PC-3 (cell line): ENCODE data around the gene EXOSC6.

ENCODE experiments used
- EZH2 ChIP-seq: fragments of 300-600 bp; sonication (generic); IDR thresholded peaks from one replicate; pipeline ENCODE4 v1.6.1; 2017; ENCODE audit warnings: antibody characterized with exemption, mild to moderate bottlenecking, low read length; ENCODE audit not compliant: unreplicated experiment
- EZH2phosphoT487 ChIP-seq: fragments of 300-600 bp; sonication (generic); IDR thresholded peaks from 2 replicates; pipeline ENCODE4 v1.6.1; 2018; ENCODE audit warnings: mild to moderate bottlenecking, antibody characterized with exemption, low read length, borderline replicate concordance
- TF ChIP-seq, protein P1 (sequence below): fragments of 300-600 bp; sonication (generic); conservative IDR thresholded peaks from 2 replicates; pipeline ENCODE4 v1.5.1; 2017; ENCODE audit warnings: antibody characterized with exemption, low read depth, mild to moderate bottlenecking, low read length

DNA sequence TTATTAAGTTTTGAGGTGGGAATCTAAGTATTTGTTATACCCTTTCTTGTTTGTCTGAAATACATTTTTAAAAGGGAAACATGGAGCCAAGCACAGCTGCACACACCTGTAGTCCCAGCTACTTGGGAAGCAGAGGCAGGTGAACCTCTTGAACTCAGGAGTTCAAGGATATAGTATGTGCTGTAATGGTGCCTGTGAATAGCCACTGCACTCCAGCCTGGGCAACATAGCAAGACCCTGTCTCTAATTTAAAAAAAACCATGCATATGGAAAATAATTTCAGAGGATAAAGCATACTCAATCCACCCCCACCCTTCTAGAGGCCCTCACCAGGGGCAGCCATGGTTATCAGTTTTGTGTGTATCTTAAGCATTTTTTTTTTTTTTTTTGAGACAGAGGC is 43.9 kb upstream of the EXOSC6 start:
- TF ChIP-seq, protein P1, sequence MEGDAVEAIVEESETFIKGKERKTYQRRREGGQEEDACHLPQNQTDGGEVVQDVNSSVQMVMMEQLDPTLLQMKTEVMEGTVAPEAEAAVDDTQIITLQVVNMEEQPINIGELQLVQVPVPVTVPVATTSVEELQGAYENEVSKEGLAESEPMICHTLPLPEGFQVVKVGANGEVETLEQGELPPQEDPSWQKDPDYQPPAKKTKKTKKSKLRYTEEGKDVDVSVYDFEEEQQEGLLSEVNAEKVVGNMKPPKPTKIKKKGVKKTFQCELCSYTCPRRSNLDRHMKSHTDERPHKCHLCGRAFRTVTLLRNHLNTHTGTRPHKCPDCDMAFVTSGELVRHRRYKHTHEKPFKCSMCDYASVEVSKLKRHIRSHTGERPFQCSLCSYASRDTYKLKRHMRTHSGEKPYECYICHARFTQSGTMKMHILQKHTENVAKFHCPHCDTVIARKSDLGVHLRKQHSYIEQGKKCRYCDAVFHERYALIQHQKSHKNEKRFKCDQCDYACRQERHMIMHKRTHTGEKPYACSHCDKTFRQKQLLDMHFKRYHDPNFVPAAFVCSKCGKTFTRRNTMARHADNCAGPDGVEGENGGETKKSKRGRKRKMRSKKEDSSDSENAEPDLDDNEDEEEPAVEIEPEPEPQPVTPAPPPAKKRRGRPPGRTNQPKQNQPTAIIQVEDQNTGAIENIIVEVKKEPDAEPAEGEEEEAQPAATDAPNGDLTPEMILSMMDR, result no peak
- no peak for TF ChIP-seq EZH2phosphoT487
- no peak for TF ChIP-seq EZH2
